Effector memory CD4-positive, alpha-beta T cell (primary cell): ENCODE data around the gene ADPRHL1.

ENCODE experiments used
- DNase-seq, 3 donors: peaks; one replicate each; pipeline ENCODE4 v3.0.0-alpha.2; 2020
- H3K27ac ChIP-seq: 2 replicates; pipeline ENCODE4 v1.7.0; 2013; ENCODE audit warnings: mild to moderate bottlenecking, low read length, moderate library complexity; ENCODE audit not compliant: insufficient read depth, poor library complexity, severe bottlenecking
- H3K27me3 ChIP-seq: replicated peaks from 2 replicates; pipeline ENCODE4 v1.7.0; 2013; ENCODE audit warnings: mild to moderate bottlenecking, low read length; ENCODE audit not compliant: insufficient read depth, control insufficient read depth, poor library complexity, severe bottlenecking
- H3K36me3 ChIP-seq: 2 replicates; pipeline ENCODE4 v1.7.0; 2013; ENCODE audit warnings: mild to moderate bottlenecking, low read length, moderate library complexity; ENCODE audit not compliant: control insufficient read depth, insufficient read depth
- H3K4me1 ChIP-seq: 2 replicates; pipeline ENCODE4 v1.7.0; 2013; ENCODE audit warnings: low read length, mild to moderate bottlenecking; ENCODE audit not compliant: control insufficient read depth, insufficient read depth, poor library complexity, severe bottlenecking
- H3K4me3 ChIP-seq: 2 replicates; pipeline ENCODE4 v1.7.0; 2013; ENCODE audit warnings: low read length, low read depth, mild to moderate bottlenecking; ENCODE audit not compliant: insufficient read depth, poor library complexity, severe bottlenecking
- H3K9me3 ChIP-seq: 2 replicates; pipeline ENCODE4 v1.7.0; 2013; ENCODE audit warnings: mild to moderate bottlenecking, low read length, moderate library complexity; ENCODE audit not compliant: control insufficient read depth

Gene ADPRHL1

DNA sequence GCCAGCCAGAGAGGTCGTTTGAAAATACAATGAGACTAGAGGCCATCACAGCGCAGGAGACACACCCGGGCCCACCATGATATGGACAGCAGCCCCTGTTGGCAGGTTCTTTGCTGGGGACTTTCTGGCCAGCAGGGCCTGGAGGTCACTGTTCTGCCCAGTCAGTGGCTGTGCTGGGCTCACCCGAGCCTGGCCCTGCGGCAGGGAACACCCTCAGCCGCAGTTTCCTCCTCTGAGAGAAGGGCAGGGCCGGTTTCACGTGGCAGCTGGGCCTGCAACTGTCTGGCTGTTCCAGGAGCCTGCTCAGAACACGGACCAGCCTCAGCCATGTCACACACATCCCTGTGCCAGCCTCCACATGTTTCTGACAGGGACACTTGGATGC, 39.4 kb downstream of the ADPRHL1 start:
- H3K4me3 ChIP-seq = no peak overlapping the region

DNA sequence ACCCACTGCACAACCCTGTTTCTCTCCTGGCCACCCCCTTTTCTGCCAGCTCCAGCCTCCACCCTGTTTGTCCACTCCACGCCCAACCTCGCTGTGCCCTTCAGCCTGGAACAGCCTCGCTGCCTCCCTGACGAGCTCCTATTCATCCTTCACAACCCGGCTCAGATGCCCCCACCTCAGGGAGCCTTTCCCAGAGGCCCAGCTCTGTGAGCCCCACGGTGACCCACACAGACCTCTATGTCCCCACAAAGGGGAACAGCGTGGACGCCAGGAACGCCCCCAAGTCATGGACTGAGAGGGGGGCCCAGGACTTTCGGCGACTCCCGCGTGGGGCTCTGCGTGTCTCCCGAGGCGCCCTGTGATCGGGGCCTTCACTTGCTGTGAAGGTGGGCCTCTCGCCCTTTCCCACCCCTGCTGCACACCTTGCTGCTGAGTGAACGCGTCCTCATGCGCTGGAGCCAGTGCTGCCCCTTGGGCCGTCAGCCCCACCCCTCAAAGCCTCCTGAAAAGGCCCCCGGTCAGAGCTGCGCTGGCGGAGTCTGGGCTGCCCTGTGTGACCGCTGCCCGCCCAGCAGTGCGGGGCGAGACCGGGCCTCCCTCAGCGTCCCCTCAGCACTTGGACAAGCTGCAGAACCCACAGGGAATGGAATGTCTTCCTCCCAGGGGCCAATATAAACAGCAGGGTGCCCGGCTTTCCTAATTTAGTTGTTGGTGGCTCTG, 40.0 kb downstream of the ADPRHL1 start:
- Histone ChIP-seq H3K36me3 (no peaks in the 10 kb centered on the region), H3K4me3 (no peak overlapping the region), H3K27ac (no peak overlapping the region), H3K4me1 (no peaks in the 10 kb centered on the region), H3K27me3 (peaks cover 5% of the 10 kb centered on the region), H3K9me3 (no peaks in the 10 kb centered on the region)
- DNase-seq = no peak

More for the DNA sequence above, 39.4 kb downstream of the ADPRHL1 start:
- no peak overlapping the region for H3K27ac ChIP-seq
- no peaks in the 10 kb centered on the region for H3K4me1 ChIP-seq
- peaks cover under 1% of the 10 kb centered on the region for H3K27me3 ChIP-seq
- no peak for DNase-seq
- no peaks in the 10 kb centered on the region for H3K9me3 ChIP-seq
- H3K36me3 ChIP-seq = no peaks in the 10 kb centered on the region

DNA sequence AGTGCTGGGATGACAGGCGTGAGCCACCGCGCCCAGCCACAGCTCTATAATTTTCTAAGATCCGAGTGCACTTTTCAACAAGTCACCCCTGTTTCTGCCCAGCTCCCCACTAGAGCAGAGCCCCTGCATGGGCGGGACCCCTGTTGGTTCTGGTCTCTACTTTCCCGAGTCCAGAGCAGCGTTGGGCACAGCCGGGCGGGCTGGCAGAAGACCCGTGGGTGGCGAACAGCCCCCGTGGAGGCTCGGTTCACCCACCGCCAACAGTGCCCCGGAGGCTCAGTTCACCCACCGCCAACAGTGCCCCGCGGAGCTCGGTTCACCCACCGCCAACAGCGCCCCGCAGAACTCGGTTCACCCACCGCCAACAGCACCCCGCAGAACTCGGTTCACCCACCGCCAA, 40.8 kb downstream of the ADPRHL1 start:
- no peak for DNase-seq
- Histone ChIP-seq H3K9me3 (no peaks in the 10 kb centered on the region), H3K4me3 (no peak overlapping the region), H3K4me1 (no peaks in the 10 kb centered on the region), H3K36me3 (no peaks in the 10 kb centered on the region), H3K27me3 (peaks cover 5% of the 10 kb centered on the region), H3K27ac (no peak overlapping the region)

DNA sequence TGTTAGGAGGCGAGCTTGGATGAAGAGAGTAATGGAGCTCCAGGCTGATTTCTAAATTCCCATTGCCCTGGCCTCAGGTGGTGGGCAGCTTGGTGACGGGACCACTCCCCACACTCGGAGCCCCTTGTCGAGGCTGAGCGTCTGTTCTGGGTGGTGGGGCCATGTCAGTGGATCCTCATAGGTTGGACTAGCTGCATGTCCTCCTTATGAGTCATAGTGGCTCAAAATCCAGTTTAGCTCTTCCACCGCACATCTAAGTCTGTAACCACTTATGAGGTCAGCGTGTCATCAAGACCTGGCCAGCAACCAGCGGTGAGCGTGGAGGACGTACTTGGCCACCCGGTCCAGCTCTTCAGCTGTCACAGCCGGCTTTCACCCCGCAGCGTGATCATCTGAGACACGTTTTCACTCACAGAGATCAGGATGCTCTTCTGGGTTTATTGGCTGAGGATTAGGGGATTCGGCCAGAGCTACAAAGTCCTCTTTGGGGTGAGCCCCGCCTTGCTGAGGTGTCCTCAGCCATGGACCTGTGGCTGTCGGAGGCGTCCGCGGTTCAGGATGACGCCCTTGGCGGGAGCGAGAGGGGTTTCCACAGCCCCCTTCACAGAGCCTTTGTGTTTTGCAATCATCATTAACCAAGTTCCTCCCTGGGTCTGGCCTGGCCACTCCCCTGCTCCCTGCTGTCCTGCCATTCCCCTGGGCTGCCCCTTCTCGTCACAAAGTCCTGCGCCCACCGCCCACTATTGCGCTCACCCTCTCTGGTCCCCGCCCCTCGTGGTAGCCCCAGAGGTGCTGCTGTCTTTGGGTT, 41.9 kb downstream of the ADPRHL1 start:
- H3K4me3 ChIP-seq = no peak overlapping the region
- DNase-seq = no peak
- H3K4me1 ChIP-seq = no peaks in the 10 kb centered on the region
- H3K27me3 ChIP-seq = peaks cover 5% of the 10 kb centered on the region
- no peaks in the 10 kb centered on the region for H3K36me3 ChIP-seq
- H3K27ac ChIP-seq = no peak overlapping the region
- H3K9me3 ChIP-seq = no peaks in the 10 kb centered on the region

DNA sequence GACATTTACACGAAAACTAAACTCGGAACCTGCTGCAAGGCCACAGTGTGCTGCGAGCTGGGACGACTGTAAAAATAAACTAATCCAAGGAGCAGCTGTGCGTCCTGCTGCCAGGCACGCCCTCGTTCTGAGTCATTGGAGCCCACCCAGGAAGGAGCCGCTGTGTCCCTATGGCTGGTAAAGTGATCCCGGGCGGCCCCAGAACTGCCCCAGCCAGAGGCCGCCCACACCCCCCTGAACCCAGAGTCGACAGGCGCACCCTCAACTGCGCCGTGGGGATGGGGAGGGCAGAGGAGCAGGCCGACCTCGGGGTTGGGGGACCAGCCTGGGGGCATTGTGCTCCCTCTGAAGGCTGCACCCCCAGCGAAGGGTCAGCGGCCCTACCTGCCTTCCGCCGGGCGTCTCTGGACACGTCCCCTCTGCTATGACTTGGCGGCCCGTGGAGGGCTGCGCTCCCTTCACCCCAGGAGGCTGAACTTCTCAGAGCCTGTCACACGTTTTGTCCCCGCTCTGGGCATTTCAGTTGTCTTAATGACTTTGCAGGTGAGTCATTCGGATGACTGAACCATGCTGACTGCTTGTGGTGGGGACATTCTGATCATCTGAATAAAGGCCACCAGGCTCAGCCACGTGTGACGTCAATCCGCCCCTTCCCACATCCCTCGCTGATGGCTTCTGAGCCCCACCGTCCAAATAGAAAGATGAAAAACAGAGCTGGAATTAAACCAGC, 42.7 kb downstream of the ADPRHL1 start:
- H3K27ac ChIP-seq = no peak overlapping the region
- H3K36me3 ChIP-seq = no peaks in the 10 kb centered on the region
- H3K9me3 ChIP-seq = no peaks in the 10 kb centered on the region
- H3K4me3 ChIP-seq = no peak overlapping the region
- DNase-seq = no peak
- no peaks in the 10 kb centered on the region for H3K4me1 ChIP-seq
- H3K27me3 ChIP-seq = peaks cover 5% of the 10 kb centered on the region

DNA sequence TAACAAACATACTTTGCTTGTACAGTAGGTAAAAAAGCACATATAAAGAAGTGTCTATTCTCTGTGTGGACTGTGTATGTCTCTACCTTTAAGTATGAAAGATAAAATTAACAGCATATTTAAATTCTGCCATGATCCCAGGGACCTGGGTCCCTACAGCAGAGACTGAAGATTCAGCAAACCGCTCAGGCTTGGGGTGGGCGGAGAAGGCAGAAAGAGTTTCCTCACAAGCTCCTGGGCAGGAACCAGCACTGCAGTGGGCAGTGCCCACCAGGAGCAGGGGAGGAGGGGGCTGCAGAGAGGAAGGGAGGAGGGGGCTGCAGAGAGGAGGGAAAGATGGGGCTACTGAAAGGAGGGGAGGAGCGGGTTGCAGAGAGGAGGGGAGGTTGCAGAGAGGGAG, 44.7 kb downstream of the ADPRHL1 start:
- no peak overlapping the region for H3K27ac ChIP-seq
- no peak for DNase-seq
- no peaks in the 10 kb centered on the region for H3K36me3 ChIP-seq
- H3K4me3 ChIP-seq = no peak overlapping the region
- H3K9me3 ChIP-seq = no peaks in the 10 kb centered on the region
- H3K4me1 ChIP-seq = no peaks in the 10 kb centered on the region
- peaks cover 5% of the 10 kb centered on the region for H3K27me3 ChIP-seq

DNA sequence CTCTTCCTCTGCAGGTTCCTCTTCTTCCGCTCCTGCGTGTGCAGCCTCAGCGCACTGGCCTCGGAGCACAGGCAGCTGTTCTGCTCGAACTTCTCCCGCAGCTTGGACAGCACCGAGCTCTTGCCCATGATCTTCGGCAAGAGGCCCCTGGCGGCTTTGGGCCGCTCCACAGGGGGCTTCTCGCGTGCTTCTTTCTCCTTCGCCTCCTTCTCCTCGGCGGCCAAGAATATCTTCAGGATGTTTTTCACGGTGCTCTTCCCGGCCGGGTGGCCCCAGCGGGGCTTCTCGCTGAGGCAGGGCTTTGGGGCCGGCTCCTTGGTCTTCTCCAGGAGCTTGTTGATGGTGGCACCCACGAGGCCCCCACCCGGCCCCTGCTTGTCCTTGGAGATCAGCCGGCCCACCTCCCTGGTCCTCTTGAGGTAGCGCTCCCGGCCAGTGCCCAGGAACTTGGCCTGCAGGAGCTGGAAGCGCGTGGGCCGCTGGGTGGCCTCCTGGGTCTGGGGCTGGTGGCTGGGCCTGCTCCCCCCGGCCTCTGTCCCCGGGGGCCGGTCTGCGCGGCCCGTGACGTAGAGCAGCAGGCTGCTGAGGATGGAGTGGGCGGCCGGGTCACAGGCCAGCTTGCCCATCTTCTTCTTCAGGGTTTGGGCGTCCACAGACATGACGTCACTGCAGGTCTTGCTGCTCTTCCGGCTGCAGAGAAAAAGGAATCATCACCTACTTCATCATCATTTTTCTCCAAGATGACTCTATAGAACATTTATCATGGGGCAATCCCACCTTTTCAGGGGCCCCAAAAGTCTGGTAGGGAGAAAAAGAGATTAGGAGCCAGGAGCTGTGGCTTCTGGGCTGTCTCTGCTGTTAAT, 45.5 kb downstream of the ADPRHL1 start:
- Histone ChIP-seq H3K27ac (no peak overlapping the region), H3K4me1 (no peaks in the 10 kb centered on the region), H3K4me3 (no peak overlapping the region), H3K27me3 (peaks cover 5% of the 10 kb centered on the region), H3K9me3 (no peaks in the 10 kb centered on the region), H3K36me3 (no peaks in the 10 kb centered on the region)
- DNase-seq = no peak

DNA sequence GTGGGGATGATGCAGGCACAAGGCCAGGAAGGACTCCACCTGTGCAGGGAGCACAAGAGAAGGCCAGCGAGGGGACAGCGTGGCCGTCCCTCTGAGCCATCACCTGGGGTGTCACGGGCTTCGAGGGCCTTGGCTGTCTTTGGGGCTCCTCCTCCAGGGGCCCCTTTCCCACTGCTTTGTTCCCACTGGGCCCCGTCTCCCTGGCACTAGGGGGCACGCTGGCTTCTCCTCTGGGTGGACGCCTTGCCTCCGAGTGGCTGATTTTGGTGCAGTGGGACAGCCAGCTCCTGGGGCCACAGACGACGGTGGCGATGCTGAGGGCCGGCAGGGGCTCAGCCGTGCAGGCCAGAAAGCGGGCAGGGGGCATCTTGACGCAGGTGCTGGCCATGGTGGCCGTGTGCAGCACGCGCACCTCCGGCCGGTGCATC, 46.2 kb downstream of the ADPRHL1 start:
- Histone ChIP-seq H3K9me3 (no peaks in the 10 kb centered on the region), H3K36me3 (no peaks in the 10 kb centered on the region), H3K4me3 (no peak overlapping the region), H3K27ac (no peak overlapping the region), H3K4me1 (no peaks in the 10 kb centered on the region), H3K27me3 (peaks cover 5% of the 10 kb centered on the region)
- no peak for DNase-seq

DNA sequence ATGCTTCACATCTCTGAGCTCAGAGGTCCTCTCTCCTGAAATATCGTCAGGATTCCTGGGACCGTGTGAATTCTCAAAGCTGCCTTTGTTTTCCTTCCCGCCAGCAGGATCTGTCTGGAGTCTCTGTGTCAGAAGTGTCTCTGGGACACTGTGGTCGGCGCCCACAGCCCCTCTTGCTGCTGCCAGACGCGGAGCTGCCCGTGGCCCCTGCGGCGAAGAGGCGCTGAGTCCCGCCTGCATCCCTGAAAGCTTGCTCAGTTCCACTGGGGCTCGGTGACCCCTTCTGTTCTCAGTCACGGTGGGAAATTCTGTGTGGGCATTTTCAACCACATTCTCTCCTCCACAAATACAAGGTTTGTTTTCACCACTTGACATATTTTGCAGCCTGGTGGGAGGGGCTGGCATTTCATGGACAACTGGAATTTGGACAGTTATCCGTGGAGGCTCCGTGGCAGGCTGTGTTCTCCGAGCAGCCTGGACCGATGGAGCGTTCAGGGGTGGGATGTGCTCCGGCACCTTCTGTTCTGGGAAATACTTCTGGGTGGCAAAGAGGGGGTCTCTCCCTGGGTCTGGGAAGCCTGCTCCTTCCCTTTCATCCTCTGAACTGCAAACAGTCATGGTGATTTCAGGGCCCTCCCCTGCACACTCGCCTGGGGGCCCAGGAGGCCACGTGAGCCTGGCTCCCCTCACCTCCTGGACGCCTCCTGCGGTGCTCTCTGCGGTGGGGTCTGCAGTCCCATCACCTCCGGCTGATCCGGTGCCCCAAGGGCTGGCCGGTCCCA, 46.8 kb downstream of the ADPRHL1 start:
- no peak for DNase-seq
- Histone ChIP-seq H3K27me3 (peaks cover 5% of the 10 kb centered on the region), H3K36me3 (no peaks in the 10 kb centered on the region), H3K4me1 (no peaks in the 10 kb centered on the region), H3K4me3 (no peak overlapping the region), H3K9me3 (no peaks in the 10 kb centered on the region), H3K27ac (no peak overlapping the region)
